ENCODE data around the gene AMIGO2. TPM values are rescaled to one million over a fixed set of nuclear protein-coding genes. Genes with fewer than 3 reads are reported as not detected.

The AMIGO2 gene
- total RNA-seq, 2 experiments from 2014 or later = 12.4 to 13.6 TPM

DNA sequence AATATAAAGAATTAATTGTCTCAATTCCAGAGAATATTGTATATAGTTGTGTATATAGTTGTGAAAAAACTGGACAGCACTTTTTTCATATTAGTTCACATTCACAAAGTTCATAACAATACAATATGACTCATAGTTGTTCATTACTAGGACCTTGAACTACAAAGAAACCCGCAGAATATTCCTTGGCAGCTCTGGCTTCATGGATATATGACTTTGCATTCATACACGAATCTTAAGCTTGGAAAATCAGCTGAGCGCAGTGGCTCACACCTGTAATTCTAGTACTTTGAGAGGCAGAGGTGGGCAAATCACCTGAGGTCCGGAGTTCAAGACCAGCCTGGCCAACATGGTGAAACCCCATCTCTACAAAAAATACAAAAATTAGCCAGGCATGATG lies 38.4 kb downstream of the AMIGO2 start:
- peak overlapping the region; percentile 28 for H3K27ac Mint-ChIP-seq
- DNase-seq = no peak
- CTCF ChIA-PET = interaction anchor here (1.1 to 1.7 kb wide), 3 partner anchors 9 to 356 kb away, joined by 3 to 11 read pairs (median 3); no protein-coding TSS in a partner anchor
- no peak overlapping the region for H3K4me3 Mint-ChIP-seq
- POLR2A ChIA-PET = no interaction called here
- H3K4me1 Mint-ChIP-seq (ENCODE audit: low read depth) = peaks cover 5% of the 10 kb centered on the region
- intact Hi-C loops (cut with micrococcal nuclease) = no loop called here
- no peaks in the 10 kb centered on the region for H3K9me3 Mint-ChIP-seq
- no peaks in the 10 kb centered on the region for H3K36me3 Mint-ChIP-seq
- peaks cover 3% of the 10 kb centered on the region for H3K27me3 Mint-ChIP-seq

- DNase-seq = no peak
- no peaks in the 10 kb centered on the region for H3K36me3 Mint-ChIP-seq
- POLR2A ChIA-PET = no interaction called here
- no peak overlapping the region for H3K27ac Mint-ChIP-seq
- no peak overlapping the region for H3K4me3 Mint-ChIP-seq
- CTCF ChIA-PET = no interaction called here
- H3K27me3 Mint-ChIP-seq = peaks cover 3% of the 10 kb centered on the region
- intact Hi-C loops (cut with micrococcal nuclease) = no loop called here
- H3K9me3 Mint-ChIP-seq = no peaks in the 10 kb centered on the region
- peaks cover 12% of the 10 kb centered on the region for H3K4me1 Mint-ChIP-seq (ENCODE audit: low read depth)
Observed at GRCh38 chr12:47039756-47040155, 40.0 kb downstream of the AMIGO2 start.

DNA sequence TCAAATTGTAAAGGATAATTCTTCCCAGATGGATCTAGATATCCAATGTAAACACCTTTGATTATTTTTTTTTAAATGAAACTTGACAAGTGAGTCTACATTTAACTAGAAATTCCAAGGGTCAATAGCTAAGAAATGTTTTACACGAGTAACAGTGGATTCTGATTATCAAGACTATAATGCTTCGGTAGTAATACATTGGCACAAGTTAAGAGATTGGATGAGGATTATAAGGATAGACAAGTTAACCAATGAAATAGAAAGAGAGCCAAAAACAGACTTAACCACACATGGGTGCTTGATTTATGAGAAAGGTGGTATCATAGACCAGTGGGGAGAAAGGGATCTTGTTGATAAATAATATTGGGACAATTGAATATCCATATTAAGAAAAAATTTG lies 40.7 kb downstream of the AMIGO2 start:
- no peak overlapping the region for H3K27ac Mint-ChIP-seq
- CTCF ChIA-PET = no interaction called here
- POLR2A ChIA-PET = no interaction called here
- no peaks in the 10 kb centered on the region for H3K9me3 Mint-ChIP-seq
- no peaks in the 10 kb centered on the region for H3K36me3 Mint-ChIP-seq
- H3K27me3 Mint-ChIP-seq = peaks cover 3% of the 10 kb centered on the region
- intact Hi-C loops (cut with micrococcal nuclease) = no loop called here
- peaks cover 19% of the 10 kb centered on the region for H3K4me1 Mint-ChIP-seq (ENCODE audit: low read depth)
- no peak for DNase-seq
- H3K4me3 Mint-ChIP-seq = no peak overlapping the region

DNA sequence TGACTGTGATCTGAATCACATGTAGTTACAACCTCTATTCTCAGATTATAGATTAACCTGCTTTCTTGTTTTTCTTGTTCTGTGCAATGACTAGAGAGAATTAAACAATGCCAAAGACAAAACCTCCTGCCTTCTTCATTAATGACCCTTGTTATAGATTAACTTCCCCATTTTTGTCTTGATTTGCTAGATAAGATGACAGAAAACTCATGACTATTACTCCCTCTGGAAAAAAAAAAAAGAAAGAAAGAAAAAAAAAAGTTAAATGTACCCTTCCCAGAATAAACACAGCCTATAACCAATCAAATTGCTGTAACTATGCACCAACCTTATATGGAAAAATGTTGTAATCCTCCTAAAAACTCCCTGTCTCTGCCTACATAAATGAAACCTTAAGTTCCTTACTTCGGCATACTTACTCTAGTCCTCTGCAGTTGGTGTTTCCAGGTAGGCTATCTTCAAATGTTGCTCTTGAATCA lies 41.5 kb downstream of the AMIGO2 start:
- POLR2A ChIA-PET = no interaction called here
- Mint-ChIP-seq H3K4me1 (ENCODE audit: low read depth) (peaks cover 26% of the 10 kb centered on the region), H3K4me3 (no peak overlapping the region), H3K36me3 (no peaks in the 10 kb centered on the region), H3K27me3 (peaks cover 1% of the 10 kb centered on the region), H3K9me3 (no peaks in the 10 kb centered on the region), H3K27ac (no peak overlapping the region)
- CTCF ChIA-PET = interaction anchor here (0.7 to 3.2 kb wide), 2 partner anchors 359 to 607 kb away, joined by 3 to 10 read pairs; no protein-coding TSS in a partner anchor
- intact Hi-C loops (cut with micrococcal nuclease) = no loop called here
- no peak for DNase-seq

- intact Hi-C loops (cut with micrococcal nuclease) = loop anchor here (1.0 kb wide), 1 partner anchor 273 kb away; no protein-coding TSS in a partner anchor
Observed at GRCh38 chr12:47035484-47035883, 44.3 kb downstream of the AMIGO2 start.

DNA sequence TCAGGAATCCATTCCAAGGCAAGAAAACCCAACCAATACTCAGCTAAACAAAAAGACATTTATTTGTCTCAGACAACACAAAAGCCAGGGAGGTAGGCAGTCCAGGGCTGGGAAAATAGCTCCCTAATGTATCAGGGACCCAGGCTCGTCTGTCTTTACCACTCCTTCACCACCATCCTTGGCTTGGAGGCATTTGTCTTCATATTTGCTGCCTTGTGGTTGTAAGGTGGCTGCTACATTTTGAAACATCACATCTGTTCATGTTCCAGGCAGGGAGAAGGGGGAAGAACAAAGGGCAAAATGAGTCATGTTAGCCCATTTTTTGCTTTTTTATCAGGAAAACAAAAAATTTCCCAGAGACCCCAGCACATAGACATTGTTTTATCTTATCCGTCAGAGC lies 45.1 kb downstream of the AMIGO2 start:
- ChIA-PET POLR2A (no interaction called here), CTCF (interaction anchor here (2.4 to 4.3 kb wide), 3 partner anchors 14 to 374 kb away, joined by 7 to 86 read pairs (median 34); no protein-coding TSS in a partner anchor)
- H3K9me3 Mint-ChIP-seq = no peaks in the 10 kb centered on the region
- H3K4me1 Mint-ChIP-seq (ENCODE audit: low read depth) = peaks cover 38% of the 10 kb centered on the region
- no peaks in the 10 kb centered on the region for H3K36me3 Mint-ChIP-seq
- no peak for DNase-seq
- H3K27me3 Mint-ChIP-seq = no peaks in the 10 kb centered on the region
- no peak overlapping the region for H3K4me3 Mint-ChIP-seq
- intact Hi-C loops (cut with micrococcal nuclease) = loop anchor here (1.0 to 5.0 kb wide), 2 partner anchors 274 to 618 kb away; no protein-coding TSS in a partner anchor
- H3K27ac Mint-ChIP-seq = no peak overlapping the region

More at GRCh38 chr12:47035484-47035883, 44.3 kb downstream of the AMIGO2 start:
- H3K27ac Mint-ChIP-seq = no peak overlapping the region
- DNase-seq = no peak
- H3K27me3 Mint-ChIP-seq = no peaks in the 10 kb centered on the region
- ChIA-PET POLR2A (no interaction called here), CTCF (interaction anchor here (3.2 kb wide), 1 partner anchor 362 kb away, joined by 10 read pairs; no protein-coding TSS in a partner anchor)
- H3K36me3 Mint-ChIP-seq = no peaks in the 10 kb centered on the region
- no peaks in the 10 kb centered on the region for H3K9me3 Mint-ChIP-seq
- no peak overlapping the region for H3K4me3 Mint-ChIP-seq
- peaks cover 35% of the 10 kb centered on the region for H3K4me1 Mint-ChIP-seq (ENCODE audit: low read depth)

DNA sequence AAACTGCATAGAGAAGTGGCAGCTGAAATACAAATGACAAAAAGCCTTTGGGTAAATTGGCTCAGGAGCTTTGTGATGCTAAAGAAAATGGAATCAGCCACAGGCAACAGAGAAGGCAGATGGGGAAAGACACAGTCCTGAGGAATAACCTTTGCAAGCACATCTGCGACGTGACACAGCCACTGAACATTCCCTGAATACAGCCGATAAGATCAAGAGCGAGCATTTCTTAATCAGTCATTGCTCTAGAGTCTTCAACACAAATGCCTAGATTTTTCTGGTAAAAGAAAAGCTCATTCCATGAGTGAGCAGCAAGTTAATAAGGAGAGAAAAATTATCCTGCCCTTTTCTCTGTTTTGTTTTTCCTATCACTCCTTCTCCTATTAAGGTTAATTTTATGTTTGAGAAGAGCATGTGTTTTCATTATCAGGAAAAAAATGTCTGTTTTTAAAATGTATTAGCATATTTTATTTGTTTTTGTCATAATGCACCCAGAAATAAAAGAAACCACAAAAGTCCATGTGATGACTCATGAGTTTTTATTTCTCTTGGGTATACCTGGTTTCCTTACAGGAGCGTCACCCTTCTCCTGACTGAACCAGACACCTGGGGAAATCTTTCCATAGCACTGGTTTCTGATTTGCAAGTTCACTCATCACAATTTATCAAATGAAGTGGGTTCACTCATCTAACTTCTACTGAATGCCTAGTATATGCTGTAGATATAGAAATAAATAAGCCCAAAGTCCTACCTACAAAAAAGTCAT lies 45.8 kb downstream of the AMIGO2 start:
- H3K4me3 Mint-ChIP-seq = no peak overlapping the region
- no peak for DNase-seq
- peaks cover 42% of the 10 kb centered on the region for H3K4me1 Mint-ChIP-seq (ENCODE audit: low read depth)
- H3K9me3 Mint-ChIP-seq = no peaks in the 10 kb centered on the region
- intact Hi-C loops (cut with micrococcal nuclease) = loop anchor here (2.0 to 5.0 kb wide), 4 partner anchors 159 to 745 kb away; no protein-coding TSS in a partner anchor
- ChIA-PET POLR2A (no interaction called here), CTCF (interaction anchor here (0.7 to 4.3 kb wide), 18 partner anchors 9 to 681 kb away, joined by 3 to 86 read pairs (median 6); no protein-coding TSS in a partner anchor)
- H3K27ac Mint-ChIP-seq = no peak overlapping the region
- no peaks in the 10 kb centered on the region for H3K27me3 Mint-ChIP-seq
- no peaks in the 10 kb centered on the region for H3K36me3 Mint-ChIP-seq

- no peaks in the 10 kb centered on the region for H3K36me3 Mint-ChIP-seq
- ChIA-PET POLR2A (interaction anchor here (0.8 to 1.4 kb wide), 2 partner anchors 174 to 183 kb away, joined by 3 read pairs; no protein-coding TSS in a partner anchor), CTCF (interaction anchor here (0.5 to 4.3 kb wide), 42 partner anchors 9 to 746 kb away, joined by 3 to 86 read pairs (median 6); partner anchors contain the start of genes AMIGO2 and PCED1B)
- intact Hi-C loops (cut with micrococcal nuclease) = loop anchor here (2.0 to 5.0 kb wide), 4 partner anchors 160 to 746 kb away; no protein-coding TSS in a partner anchor
- no peak overlapping the region for H3K27ac Mint-ChIP-seq
- H3K4me1 Mint-ChIP-seq (ENCODE audit: low read depth) = peaks cover 37% of the 10 kb centered on the region
- H3K27me3 Mint-ChIP-seq = no peaks in the 10 kb centered on the region
- no peak overlapping the region for H3K4me3 Mint-ChIP-seq
- H3K9me3 Mint-ChIP-seq = no peaks in the 10 kb centered on the region
- no peak for DNase-seq
Observed at GRCh38 chr12:47033081-47033480, 46.7 kb downstream of the AMIGO2 start.

DNA sequence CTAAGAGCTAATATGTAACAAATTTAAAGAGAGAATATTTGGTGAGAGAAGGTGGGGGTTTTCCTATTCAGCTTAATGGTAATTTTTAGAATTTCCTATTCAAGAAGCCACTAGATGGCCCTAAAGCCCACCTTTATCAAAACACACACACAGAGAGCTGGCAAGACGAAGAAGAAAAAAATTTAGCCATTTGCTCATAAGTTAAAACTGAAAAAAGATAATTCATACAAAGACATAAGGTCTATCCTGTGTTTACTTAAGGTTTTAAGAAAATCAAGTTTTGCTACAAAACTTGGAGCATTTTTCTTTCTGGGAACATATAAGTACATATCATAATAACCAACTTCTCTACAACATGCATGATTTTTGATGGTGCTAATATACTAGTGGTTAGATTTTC lies 47.1 kb downstream of the AMIGO2 start:
- intact Hi-C loops (cut with micrococcal nuclease) = loop anchor here (1.0 to 5.0 kb wide), 6 partner anchors 39 to 746 kb away; no protein-coding TSS in a partner anchor
- Mint-ChIP-seq H3K4me1 (ENCODE audit: low read depth) (peaks cover 37% of the 10 kb centered on the region), H3K27ac (no peak overlapping the region), H3K9me3 (no peaks in the 10 kb centered on the region), H3K4me3 (no peak overlapping the region), H3K27me3 (no peaks in the 10 kb centered on the region), H3K36me3 (no peaks in the 10 kb centered on the region)
- no peak for DNase-seq
- POLR2A ChIA-PET = interaction anchor here (0.8 to 1.4 kb wide), 3 partner anchors 175 to 251 kb away, joined by 3 read pairs; no protein-coding TSS in a partner anchor
- CTCF ChIA-PET = interaction anchor here (0.5 to 4.3 kb wide), 47 partner anchors 9 to 746 kb away, joined by 3 to 86 read pairs (median 4); partner anchors contain the start of genes AMIGO2 and PCED1B

DNA sequence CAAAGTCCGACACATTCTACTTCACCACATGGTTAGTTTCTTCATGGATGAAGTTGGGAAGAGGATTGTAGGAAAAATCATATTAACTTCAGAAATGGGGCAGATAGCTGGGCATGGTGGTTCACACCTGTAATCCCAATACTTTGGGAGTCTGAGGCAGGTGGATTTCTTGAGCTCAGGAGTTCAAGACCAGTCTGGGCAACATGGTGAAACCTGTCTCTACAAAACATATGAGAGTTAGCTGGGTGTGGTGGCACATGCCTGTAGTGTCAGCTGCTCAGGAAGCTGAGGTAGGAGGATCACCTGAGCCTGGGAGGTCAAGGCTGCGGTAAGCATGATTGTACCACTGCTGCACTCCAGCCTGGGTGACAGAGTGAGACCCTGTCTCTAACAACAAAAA lies 49.9 kb downstream of the AMIGO2 start:
- ChIA-PET POLR2A (no interaction called here), CTCF (interaction anchor here (0.8 kb wide), 1 partner anchor 83 kb away, joined by 3 read pairs; no protein-coding TSS in a partner anchor)
- H3K27me3 Mint-ChIP-seq = peaks cover 11% of the 10 kb centered on the region
- no peak overlapping the region for H3K27ac Mint-ChIP-seq
- no peaks in the 10 kb centered on the region for H3K9me3 Mint-ChIP-seq
- intact Hi-C loops (cut with micrococcal nuclease) = loop anchor here (5.0 to 10.0 kb wide), 3 partner anchors 622 to 955 kb away; no protein-coding TSS in a partner anchor
- no peak overlapping the region for H3K4me3 Mint-ChIP-seq
- DNase-seq = no peak
- H3K36me3 Mint-ChIP-seq = no peaks in the 10 kb centered on the region
- peaks cover 31% of the 10 kb centered on the region for H3K4me1 Mint-ChIP-seq (ENCODE audit: low read depth)

DNA sequence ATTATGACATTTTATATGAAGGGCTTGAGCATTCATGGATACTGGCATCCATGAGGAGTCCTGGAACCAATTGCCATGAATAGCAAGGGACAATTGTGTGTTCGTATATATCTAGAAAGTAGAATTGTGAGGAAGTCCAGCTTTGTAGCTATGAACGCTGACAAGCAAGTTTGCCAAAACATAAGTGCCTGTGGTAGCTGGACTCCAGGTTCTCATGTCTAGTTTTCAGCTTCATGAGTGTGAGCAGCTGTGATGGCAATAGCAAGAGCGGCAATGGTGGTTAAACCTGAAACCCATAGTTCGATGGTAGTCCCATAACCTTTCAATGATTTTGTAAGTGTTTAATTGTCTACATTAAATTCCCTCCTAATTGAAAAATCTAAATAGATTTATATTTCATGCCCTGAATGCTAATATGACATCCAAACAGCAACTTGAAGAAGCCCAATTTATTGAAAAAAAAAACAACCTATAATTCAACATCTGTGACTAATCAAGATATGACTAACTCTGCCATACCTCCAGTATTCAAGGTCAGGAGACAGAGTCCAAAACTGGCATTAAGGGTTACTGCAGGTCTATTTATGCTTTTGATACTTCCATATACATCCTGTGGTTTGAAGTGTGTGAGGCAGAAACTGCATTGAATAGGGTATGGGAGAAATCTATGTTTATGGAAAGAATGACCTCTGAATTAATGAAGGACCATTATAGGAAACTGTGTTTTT lies 50.6 kb downstream of the AMIGO2 start:
- Mint-ChIP-seq H3K27me3 (peaks cover 11% of the 10 kb centered on the region), H3K4me3 (no peak overlapping the region), H3K4me1 (ENCODE audit: low read depth) (peaks cover 24% of the 10 kb centered on the region), H3K36me3 (no peaks in the 10 kb centered on the region), H3K27ac (no peak overlapping the region), H3K9me3 (no peaks in the 10 kb centered on the region)
- no peak for DNase-seq
- ChIA-PET CTCF (interaction anchor here (0.8 to 1.0 kb wide), 2 partner anchors 42 to 84 kb away, joined by 3 read pairs; no protein-coding TSS in a partner anchor), POLR2A (no interaction called here)
- intact Hi-C loops (cut with micrococcal nuclease) = loop anchor here (10.0 kb wide), 2 partner anchors 904 to 954 kb away; no protein-coding TSS in a partner anchor

All from activated CD4-positive, alpha-beta memory T cell treated with anti-CD3 and anti-CD28 coated beads for 36 hours (primary cell).